K562 (cell line): ENCODE data around the gene TRMT2A. TPM values are rescaled to one million over a fixed set of nuclear protein-coding genes. Genes with fewer than 3 reads are reported as not detected.
A peak's percentile ranks its signal among the peaks of the same experiment; 100 is the strongest.

Experiments used
- E2F3 ChIP-seq: fragments of 250-450 bp; sonication (Bioruptor Pico); IDR thresholded peaks from 2 replicates; pipeline ENCODE4 v1.4.0; 2020; ENCODE audit warnings: mild to moderate bottlenecking
- ERF ChIP-seq: fragments of 450-650 bp; formaldehyde crosslinking; IDR thresholded peaks from 2 replicates; pipeline ENCODE4 v1.4.0; 2020; ENCODE audit warnings: mild to moderate bottlenecking, mixed read lengths
- NCOA4 ChIP-seq: fragments of 450-650 bp; IDR thresholded peaks from 2 replicates; pipeline ENCODE4 v1.6.1; 2018; ENCODE audit warnings: mild to moderate bottlenecking; ENCODE audit not compliant: partially characterized antibody
- NR4A1 ChIP-seq, 2 experiments: fragments of 250-450 bp in 1 of 2; fragments of 450-650 bp in 1 of 2; sonication (Bioruptor Pico) in 1 of 2; IDR thresholded peaks; 2 replicates each; pipeline versions ENCODE4 v1.4.0 to v1.6.1; 2016 to 2020; ENCODE audit warnings: mild to moderate bottlenecking in 2 of 2, missing compliant biosample characterization in 1 of 2, missing genetic modification characterization in 1 of 2, moderate library complexity in 1 of 2
- SMARCA5 ChIP-seq: fragments of 450-650 bp; IDR thresholded peaks from 2 replicates; pipeline ENCODE4 v1.6.1; 2016
- SP1 ChIP-seq: sonication (generic); formaldehyde crosslinking; IDR thresholded peaks from 2 replicates; pipeline ENCODE4 v1.8.1; 2022; ENCODE audit warnings: mild to moderate bottlenecking, missing genetic modification reagents
- YBX1 ChIP-seq: fragments of 450-650 bp; IDR thresholded peaks from 2 replicates; pipeline ENCODE4 v1.7.1; 2016; ENCODE audit warnings: mild to moderate bottlenecking
- ZNF146 ChIP-seq: IDR thresholded peaks from one replicate; pipeline ENCODE4 v1.6.1; 2018; ENCODE audit warnings: missing compliant biosample characterization; ENCODE audit not compliant: unreplicated experiment
- ZNF3 ChIP-seq: fragments of 250-450 bp; sonication (Bioruptor Pico); IDR thresholded peaks from 2 replicates; pipeline ENCODE4 v1.5.0; 2021; ENCODE audit warnings: mild to moderate bottlenecking, moderate library complexity
- ZNF436 ChIP-seq: fragments of 250-450, 450-650 bp; sonication (Bioruptor Pico); formaldehyde crosslinking; IDR thresholded peaks from 2 replicates; pipeline ENCODE4 v1.7.0; 2020; ENCODE audit warnings: mild to moderate bottlenecking
- polyA plus RNA-seq, 8 experiments: library from polyadenylated mRNA; depleted of rRNA in 4 of 8; stranded (reverse) in 5 of 8; unstranded in 3 of 8; fragments of >200 nt; fragmentation: Nextera tagmentation in 2 of 8; fragmentation: Illumina TruSeq in 1 of 8; extraction: Ambion mirVana in 2 of 8; extraction: Trizol in 1 of 8; gene quantifications; 2 replicates each; pipeline versions ENCODE4 v1.2.1 to v1.2.3, GENCODE V29; 2011 to 2014; ENCODE audit warnings: inconsistent platforms in 1 of 8, missing spikeins in 1 of 8
- total RNA-seq, 7 experiments: library from RNA; depleted of rRNA in 6 of 7; stranded (reverse); fragments of >200 nt in 6 of 7; fragmentation: Illumina TruSeq in 2 of 7; extraction: Trizol in 2 of 7; gene quantifications; 2 replicates each; pipeline versions ENCODE4 v1.2.1 to v1.2.3, GENCODE V29; 2011 to 2021; ENCODE audit warnings: low replicate concordance in 1 of 7
- TF ChIP-seq, protein P1 (sequence below), 2 experiments: fragments of 250-450 bp in 1 of 2; fragments of 450-650 bp in 1 of 2; sonication (Bioruptor Pico) in 1 of 2; IDR thresholded peaks; 2 replicates each; pipeline versions ENCODE4 v1.6.1 to v1.8.0; 2016 to 2021; ENCODE audit warnings: mild to moderate bottlenecking in 2 of 2, moderate library complexity in 2 of 2, missing compliant biosample characterization in 1 of 2, missing genetic modification characterization in 1 of 2
- TF ChIP-seq, protein P2 (sequence below): fragments of 450-650 bp; conservative IDR thresholded peaks from 2 replicates; pipeline ENCODE4 v1.6.1; 2016; ENCODE audit warnings: missing genetic modification characterization, low read depth, mild to moderate bottlenecking, control low read depth, missing compliant biosample characterization
- TF ChIP-seq, protein P3 (sequence below), 3 experiments: IDR thresholded peaks in 2 of 3; conservative IDR thresholded peaks in 1 of 3; 2 replicates each; pipeline ENCODE4 v1.5.1; 2011 to 2012; ENCODE audit warnings: low read length in 3 of 3, mild to moderate bottlenecking in 3 of 3, control low read depth in 2 of 3, improper control_type of control experiment in 1 of 3, inconsistent platforms in 1 of 3, low read depth in 1 of 3, mixed read lengths in 1 of 3, moderate library complexity in 1 of 3; ENCODE audit not compliant: insufficient read depth in 2 of 3
- TF ChIP-seq, protein P4 (sequence below): fragments of 450-650 bp; formaldehyde crosslinking; IDR thresholded peaks from 2 replicates; pipeline ENCODE4 v1.4.0; 2020; ENCODE audit warnings: mild to moderate bottlenecking, moderate library complexity
- TF ChIP-seq, protein P5 (sequence below): sonication (generic); formaldehyde crosslinking; IDR thresholded peaks from 2 replicates; pipeline ENCODE4 v1.8.0; 2022; ENCODE audit warnings: mild to moderate bottlenecking, missing genetic modification reagents
- TF ChIP-seq, protein P6 (sequence below): fragments of 250-450 bp; sonication (Bioruptor Pico); IDR thresholded peaks from 2 replicates; pipeline ENCODE4 v1.5.0; 2022; ENCODE audit warnings: mild to moderate bottlenecking

The TRMT2A gene
- total and polyA plus RNA-seq, 9 of the 15 experiments (the other 6 are each of a cell fraction or from before 2014, with no cell fraction given), result 1.6 to 265 (median 140) TPM

DNA sequence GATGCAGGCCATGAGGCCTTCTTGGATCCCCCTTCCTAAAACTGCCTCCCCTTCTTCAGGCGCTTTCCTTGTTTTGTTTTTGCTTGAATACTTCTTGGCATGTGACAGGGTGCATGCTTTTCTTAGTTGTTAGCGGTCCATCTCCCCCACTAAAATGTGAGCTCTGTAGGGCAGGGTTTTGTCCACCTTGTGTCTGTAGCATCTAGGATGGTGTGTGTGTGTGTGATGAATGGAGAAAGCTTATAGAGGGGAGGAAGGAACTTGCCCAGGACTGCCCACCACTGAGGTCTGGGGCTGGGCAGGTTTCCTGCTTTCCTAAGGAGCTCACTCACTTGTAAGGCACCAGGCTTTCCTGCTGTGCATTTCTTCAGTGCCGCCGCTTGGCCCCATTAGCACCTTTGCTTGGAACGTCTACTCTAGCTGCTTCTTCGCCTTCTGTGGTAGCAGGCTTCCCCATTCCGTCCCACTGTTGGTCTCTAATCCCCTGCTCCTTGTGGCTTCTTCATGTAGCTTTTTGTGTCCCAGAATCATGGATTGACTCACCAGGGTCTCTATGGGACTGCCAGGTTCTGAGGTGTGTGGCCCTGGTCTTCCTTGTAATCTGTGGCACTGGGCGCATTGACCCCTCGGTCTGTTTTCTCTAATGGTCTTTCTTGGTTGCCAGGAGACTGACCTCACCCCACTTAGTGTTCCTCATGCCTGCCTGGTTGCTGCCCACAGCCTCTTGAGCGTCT lies 33.7 kb downstream of the TRMT2A start (continued):
- TF ChIP-seq, protein P1, sequence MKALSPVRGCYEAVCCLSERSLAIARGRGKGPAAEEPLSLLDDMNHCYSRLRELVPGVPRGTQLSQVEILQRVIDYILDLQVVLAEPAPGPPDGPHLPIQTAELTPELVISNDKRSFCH (CRISPR knock-in tag; IDR thresholded peaks at IDR 0.05), result no peak
- TF ChIP-seq, protein P1 (tag; IDR thresholded peaks at IDR 0.05), result no peak
- TF ChIP-seq SMARCA5 (no peak), ZNF146 (CRISPR knock-in tag) (no peak), SP1 (CRISPR knock-in tag) (no peak), ERF (CRISPR knock-in tag) (peak; percentile 64; the same call in 1 of the 2 replicates), YBX1 (no peak), ZNF436 (CRISPR knock-in tag) (no peak; the same call in 1 of the 2 replicates), ZNF3 (CRISPR knock-in tag) (no peak), E2F3 (CRISPR knock-in tag) (0 out of 2 replicates have a peak, but pooled peaks have one; percentile 67), NCOA4 (no peak), NR4A1 (CRISPR knock-in tag; IDR thresholded peaks at IDR 0.05) (peak; percentile 65; the same call in 1 of the 2 replicates), NR4A1 (tag; IDR thresholded peaks at IDR 0.05) (no peak)
- TF ChIP-seq, protein P2, sequence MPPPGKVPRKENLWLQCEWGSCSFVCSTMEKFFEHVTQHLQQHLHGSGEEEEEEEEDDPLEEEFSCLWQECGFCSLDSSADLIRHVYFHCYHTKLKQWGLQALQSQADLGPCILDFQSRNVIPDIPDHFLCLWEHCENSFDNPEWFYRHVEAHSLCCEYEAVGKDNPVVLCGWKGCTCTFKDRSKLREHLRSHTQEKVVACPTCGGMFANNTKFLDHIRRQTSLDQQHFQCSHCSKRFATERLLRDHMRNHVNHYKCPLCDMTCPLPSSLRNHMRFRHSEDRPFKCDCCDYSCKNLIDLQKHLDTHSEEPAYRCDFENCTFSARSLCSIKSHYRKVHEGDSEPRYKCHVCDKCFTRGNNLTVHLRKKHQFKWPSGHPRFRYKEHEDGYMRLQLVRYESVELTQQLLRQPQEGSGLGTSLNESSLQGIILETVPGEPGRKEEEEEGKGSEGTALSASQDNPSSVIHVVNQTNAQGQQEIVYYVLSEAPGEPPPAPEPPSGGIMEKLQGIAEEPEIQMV (tag), result no peak
- TF ChIP-seq, protein P3, sequence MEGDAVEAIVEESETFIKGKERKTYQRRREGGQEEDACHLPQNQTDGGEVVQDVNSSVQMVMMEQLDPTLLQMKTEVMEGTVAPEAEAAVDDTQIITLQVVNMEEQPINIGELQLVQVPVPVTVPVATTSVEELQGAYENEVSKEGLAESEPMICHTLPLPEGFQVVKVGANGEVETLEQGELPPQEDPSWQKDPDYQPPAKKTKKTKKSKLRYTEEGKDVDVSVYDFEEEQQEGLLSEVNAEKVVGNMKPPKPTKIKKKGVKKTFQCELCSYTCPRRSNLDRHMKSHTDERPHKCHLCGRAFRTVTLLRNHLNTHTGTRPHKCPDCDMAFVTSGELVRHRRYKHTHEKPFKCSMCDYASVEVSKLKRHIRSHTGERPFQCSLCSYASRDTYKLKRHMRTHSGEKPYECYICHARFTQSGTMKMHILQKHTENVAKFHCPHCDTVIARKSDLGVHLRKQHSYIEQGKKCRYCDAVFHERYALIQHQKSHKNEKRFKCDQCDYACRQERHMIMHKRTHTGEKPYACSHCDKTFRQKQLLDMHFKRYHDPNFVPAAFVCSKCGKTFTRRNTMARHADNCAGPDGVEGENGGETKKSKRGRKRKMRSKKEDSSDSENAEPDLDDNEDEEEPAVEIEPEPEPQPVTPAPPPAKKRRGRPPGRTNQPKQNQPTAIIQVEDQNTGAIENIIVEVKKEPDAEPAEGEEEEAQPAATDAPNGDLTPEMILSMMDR (IDR thresholded peaks at IDR 0.05 in 2 of 3, conservative IDR thresholded peaks at IDR 0.05 in 1 of 3; ENCODE audit: insufficient read depth in 2 of 3, low read depth in 1 of 3, low read length in 3 of 3), result 0 out of 6 replicates have a peak, but pooled peaks of 1 of the 3 experiments have one; percentile 35
- TF ChIP-seq, protein P4, sequence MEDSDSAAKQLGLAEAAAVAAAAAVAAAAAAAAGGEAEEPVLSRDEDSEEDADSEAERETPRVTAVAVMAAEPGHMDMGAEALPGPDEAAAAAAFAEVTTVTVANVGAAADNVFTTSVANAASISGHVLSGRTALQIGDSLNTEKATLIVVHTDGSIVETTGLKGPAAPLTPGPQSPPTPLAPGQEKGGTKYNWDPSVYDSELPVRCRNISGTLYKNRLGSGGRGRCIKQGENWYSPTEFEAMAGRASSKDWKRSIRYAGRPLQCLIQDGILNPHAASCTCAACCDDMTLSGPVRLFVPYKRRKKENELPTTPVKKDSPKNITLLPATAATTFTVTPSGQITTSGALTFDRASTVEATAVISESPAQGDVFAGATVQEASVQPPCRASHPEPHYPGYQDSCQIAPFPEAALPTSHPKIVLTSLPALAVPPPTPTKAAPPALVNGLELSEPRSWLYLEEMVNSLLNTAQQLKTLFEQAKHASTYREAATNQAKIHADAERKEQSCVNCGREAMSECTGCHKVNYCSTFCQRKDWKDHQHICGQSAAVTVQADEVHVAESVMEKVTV (CRISPR knock-in tag), result 0 out of 2 replicates have a peak, but pooled peaks have one; percentile 9
- TF ChIP-seq, protein P5, sequence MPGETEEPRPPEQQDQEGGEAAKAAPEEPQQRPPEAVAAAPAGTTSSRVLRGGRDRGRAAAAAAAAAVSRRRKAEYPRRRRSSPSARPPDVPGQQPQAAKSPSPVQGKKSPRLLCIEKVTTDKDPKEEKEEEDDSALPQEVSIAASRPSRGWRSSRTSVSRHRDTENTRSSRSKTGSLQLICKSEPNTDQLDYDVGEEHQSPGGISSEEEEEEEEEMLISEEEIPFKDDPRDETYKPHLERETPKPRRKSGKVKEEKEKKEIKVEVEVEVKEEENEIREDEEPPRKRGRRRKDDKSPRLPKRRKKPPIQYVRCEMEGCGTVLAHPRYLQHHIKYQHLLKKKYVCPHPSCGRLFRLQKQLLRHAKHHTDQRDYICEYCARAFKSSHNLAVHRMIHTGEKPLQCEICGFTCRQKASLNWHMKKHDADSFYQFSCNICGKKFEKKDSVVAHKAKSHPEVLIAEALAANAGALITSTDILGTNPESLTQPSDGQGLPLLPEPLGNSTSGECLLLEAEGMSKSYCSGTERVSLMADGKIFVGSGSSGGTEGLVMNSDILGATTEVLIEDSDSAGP (CRISPR knock-in tag), result no peak
- TF ChIP-seq, protein P6, sequence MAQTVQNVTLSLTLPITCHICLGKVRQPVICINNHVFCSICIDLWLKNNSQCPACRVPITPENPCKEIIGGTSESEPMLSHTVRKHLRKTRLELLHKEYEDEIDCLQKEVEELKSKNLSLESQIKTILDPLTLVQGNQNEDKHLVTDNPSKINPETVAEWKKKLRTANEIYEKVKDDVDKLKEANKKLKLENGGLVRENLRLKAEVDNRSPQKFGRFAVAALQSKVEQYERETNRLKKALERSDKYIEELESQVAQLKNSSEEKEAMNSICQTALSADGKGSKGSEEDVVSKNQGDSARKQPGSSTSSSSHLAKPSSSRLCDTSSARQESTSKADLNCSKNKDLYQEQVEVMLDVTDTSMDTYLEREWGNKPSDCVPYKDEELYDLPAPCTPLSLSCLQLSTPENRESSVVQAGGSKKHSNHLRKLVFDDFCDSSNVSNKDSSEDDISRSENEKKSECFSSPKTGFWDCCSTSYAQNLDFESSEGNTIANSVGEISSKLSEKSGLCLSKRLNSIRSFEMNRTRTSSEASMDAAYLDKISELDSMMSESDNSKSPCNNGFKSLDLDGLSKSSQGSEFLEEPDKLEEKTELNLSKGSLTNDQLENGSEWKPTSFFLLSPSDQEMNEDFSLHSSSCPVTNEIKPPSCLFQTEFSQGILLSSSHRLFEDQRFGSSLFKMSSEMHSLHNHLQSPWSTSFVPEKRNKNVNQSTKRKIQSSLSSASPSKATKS (CRISPR knock-in tag), result no peak
